OCI-LY1 (cell line): ENCODE measurements around the gene TBRG4.

ENCODE experiments used
- H2AFZ ChIP-seq: fragments of 200-600 bp; sonication (generic), shearing (Covaris generic); 2 replicates; pipeline ENCODE4 v1.6.0; 2014; ENCODE audit warnings: antibody characterized with exemption, mild to moderate bottlenecking, low read length
- H3F3A ChIP-seq: fragments of 200-600 bp; sonication (generic), shearing (Covaris generic); 2 replicates; pipeline ENCODE4 v1.6.0; 2014; ENCODE audit warnings: mild to moderate bottlenecking, antibody characterized with exemption, low read length, moderate library complexity; ENCODE audit not compliant: insufficient read depth
- H3K27ac ChIP-seq: fragments of 200-600 bp; sonication (generic); 2 replicates; pipeline ENCODE4 v1.5.1; 2014; ENCODE audit warnings: low read length, mixed run types, mild to moderate bottlenecking, low read depth; ENCODE audit not compliant: poor library complexity, severe bottlenecking
- H3K27me3 ChIP-seq: fragments of 200-600 bp; sonication (generic); 2 replicates; pipeline ENCODE4 v1.6.0; 2014; ENCODE audit warnings: antibody characterized with exemption, mild to moderate bottlenecking, low read length, moderate library complexity; ENCODE audit not compliant: insufficient read depth
- H3K36me3 ChIP-seq: fragments of 200-600 bp; sonication (generic); 2 replicates; pipeline ENCODE4 v1.6.1; 2014; ENCODE audit warnings: mild to moderate bottlenecking, antibody characterized with exemption, low read length, moderate library complexity, mixed read lengths; ENCODE audit not compliant: insufficient read depth
- H3K4me1 ChIP-seq: fragments of 200-600 bp; sonication (generic); 2 replicates; pipeline ENCODE4 v1.5.1; 2014; ENCODE audit warnings: mild to moderate bottlenecking, low read length, moderate library complexity; ENCODE audit not compliant: insufficient read depth, severe bottlenecking
- H3K4me2 ChIP-seq: fragments of 200-600 bp; sonication (generic), shearing (Covaris generic); 2 replicates; pipeline ENCODE4 v1.6.1; 2014; ENCODE audit warnings: low read length
- H3K4me3 ChIP-seq: fragments of 200-600 bp; sonication (generic); 2 replicates; pipeline ENCODE4 v1.5.1; 2014; ENCODE audit warnings: low read length, low read depth, mild to moderate bottlenecking, mixed read lengths; ENCODE audit not compliant: poor library complexity, severe bottlenecking
- H3K79me2 ChIP-seq: fragments of 200-600 bp; shearing (Covaris generic); 2 replicates; pipeline ENCODE4 v1.6.1; 2016; ENCODE audit warnings: mixed run types, low read length, mixed read lengths; ENCODE audit not compliant: insufficient read depth
- H3K9ac ChIP-seq: fragments of 200-600 bp; sonication (generic), shearing (Covaris generic); 2 replicates; pipeline ENCODE4 v1.6.1; 2014; ENCODE audit warnings: mild to moderate bottlenecking, low read length, mixed read lengths
- H3K9me2 ChIP-seq: fragments of 200-600 bp; sonication (generic), shearing (Covaris generic); 2 replicates; pipeline ENCODE4 v1.6.1; 2014; ENCODE audit warnings: low read depth, mild to moderate bottlenecking, low read length, mixed read lengths
- H3K9me3 ChIP-seq: fragments of 200-600 bp; shearing (Covaris generic); 2 replicates; pipeline ENCODE4 v1.6.1; 2014; ENCODE audit warnings: low read length, mixed read lengths
- H4K20me1 ChIP-seq: fragments of 200-600 bp; sonication (generic), shearing (Covaris generic); 2 replicates; pipeline ENCODE4 v1.6.0; 2016; ENCODE audit warnings: mild to moderate bottlenecking, low read length; ENCODE audit not compliant: insufficient read depth
- EZH2 ChIP-seq: fragments of 200-600 bp; sonication (generic), shearing (Covaris generic); IDR thresholded peaks from 2 replicates; pipeline ENCODE4 v1.8.0; 2017; ENCODE audit warnings: borderline replicate concordance, mixed run types, mild to moderate bottlenecking, antibody characterized with exemption, low read length, moderate library complexity, mixed read lengths
- TF ChIP-seq, protein P1 (sequence below): fragments of 200-600 bp; sonication (generic), shearing (Covaris generic); IDR thresholded peaks from 2 replicates; pipeline ENCODE4 v1.5.1; 2017; ENCODE audit warnings: mild to moderate bottlenecking, antibody characterized with exemption, low read length, moderate library complexity, mixed read lengths

The TBRG4 gene

GRCh38 chr7:45151131-45151684 lies 39.7 kb upstream of the TBRG4 start:
- no peak overlapping the region for H3K4me3 ChIP-seq
- no peak overlapping the region for H3K4me2 ChIP-seq
- H4K20me1 ChIP-seq, result no peaks in the 10 kb centered on the region
- H2AFZ ChIP-seq, result no peak overlapping the region
- no peaks in the 10 kb centered on the region for H3F3A ChIP-seq
- H3K9me3 ChIP-seq, result no peaks in the 10 kb centered on the region
- H3K9ac ChIP-seq, result no peak overlapping the region
- no peaks in the 10 kb centered on the region for H3K36me3 ChIP-seq
- H3K79me2 ChIP-seq, result no peaks in the 10 kb centered on the region
- TF ChIP-seq, protein P1, sequence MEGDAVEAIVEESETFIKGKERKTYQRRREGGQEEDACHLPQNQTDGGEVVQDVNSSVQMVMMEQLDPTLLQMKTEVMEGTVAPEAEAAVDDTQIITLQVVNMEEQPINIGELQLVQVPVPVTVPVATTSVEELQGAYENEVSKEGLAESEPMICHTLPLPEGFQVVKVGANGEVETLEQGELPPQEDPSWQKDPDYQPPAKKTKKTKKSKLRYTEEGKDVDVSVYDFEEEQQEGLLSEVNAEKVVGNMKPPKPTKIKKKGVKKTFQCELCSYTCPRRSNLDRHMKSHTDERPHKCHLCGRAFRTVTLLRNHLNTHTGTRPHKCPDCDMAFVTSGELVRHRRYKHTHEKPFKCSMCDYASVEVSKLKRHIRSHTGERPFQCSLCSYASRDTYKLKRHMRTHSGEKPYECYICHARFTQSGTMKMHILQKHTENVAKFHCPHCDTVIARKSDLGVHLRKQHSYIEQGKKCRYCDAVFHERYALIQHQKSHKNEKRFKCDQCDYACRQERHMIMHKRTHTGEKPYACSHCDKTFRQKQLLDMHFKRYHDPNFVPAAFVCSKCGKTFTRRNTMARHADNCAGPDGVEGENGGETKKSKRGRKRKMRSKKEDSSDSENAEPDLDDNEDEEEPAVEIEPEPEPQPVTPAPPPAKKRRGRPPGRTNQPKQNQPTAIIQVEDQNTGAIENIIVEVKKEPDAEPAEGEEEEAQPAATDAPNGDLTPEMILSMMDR, result no peak
- no peak for TF ChIP-seq EZH2
- H3K27me3 ChIP-seq, result peaks cover 9% of the 10 kb centered on the region; the same call in 1 of the 2 replicates
- H3K9me2 ChIP-seq, result no peaks in the 10 kb centered on the region
- H3K27ac ChIP-seq, result no peak overlapping the region
- no peaks in the 10 kb centered on the region for H3K4me1 ChIP-seq

GRCh38 chr7:45150199-45150598 lies 38.7 kb upstream of the TBRG4 start:
- Histone ChIP-seq H4K20me1 (no peaks in the 10 kb centered on the region), H3K4me2 (no peak overlapping the region), H2AFZ (no peak overlapping the region)

GRCh38 chr7:45149606-45150005 lies 38.1 kb upstream of the TBRG4 start:
- H3F3A ChIP-seq, result no peaks in the 10 kb centered on the region
- no peaks in the 10 kb centered on the region for H4K20me1 ChIP-seq
- H3K9me2 ChIP-seq, result no peaks in the 10 kb centered on the region
- H3K4me2 ChIP-seq, result no peak overlapping the region
- H2AFZ ChIP-seq, result no peak overlapping the region
- no peaks in the 10 kb centered on the region for H3K9me3 ChIP-seq
- H3K79me2 ChIP-seq, result no peaks in the 10 kb centered on the region
- peaks cover 9% of the 10 kb centered on the region; the same call in 1 of the 2 replicates for H3K27me3 ChIP-seq
- TF ChIP-seq, protein P1, result no peak
- no peak for TF ChIP-seq EZH2
- H3K36me3 ChIP-seq, result no peaks in the 10 kb centered on the region
- H3K4me1 ChIP-seq, result no peaks in the 10 kb centered on the region
- no peak overlapping the region for H3K9ac ChIP-seq
- H3K27ac ChIP-seq, result no peak overlapping the region
- H3K4me3 ChIP-seq, result no peak overlapping the region

More at GRCh38 chr7:45150199-45150598, 38.7 kb upstream of the TBRG4 start:
- no peak overlapping the region for H3K4me3 ChIP-seq
- H3F3A ChIP-seq, result no peaks in the 10 kb centered on the region
- TF ChIP-seq, protein P1, result no peak
- no peak for TF ChIP-seq EZH2
- no peak overlapping the region for H3K27ac ChIP-seq
- H3K9me2 ChIP-seq, result no peaks in the 10 kb centered on the region
- H3K27me3 ChIP-seq, result peaks cover 9% of the 10 kb centered on the region; the same call in 1 of the 2 replicates
- no peaks in the 10 kb centered on the region for H3K4me1 ChIP-seq
- no peaks in the 10 kb centered on the region for H3K9me3 ChIP-seq
- H3K79me2 ChIP-seq, result no peaks in the 10 kb centered on the region
- H3K9ac ChIP-seq, result no peak overlapping the region
- H3K36me3 ChIP-seq, result no peaks in the 10 kb centered on the region
